NCI-H2227 treated with DMSO at 0.1 percent for 48 hours (cell line): Measurements from ENCODE around the gene SEC22B.
"Not testable (repeated sequence)": the region's sequence is repeated elsewhere in the genome, so short reads cannot be mapped to it uniquely, and the experiment has no call there.

Experiments used
- DNase-seq: peaks from one replicate; lab custom pipeline; 2025; lab: John Stamatoyannopoulos, UW

The SEC22B gene

GRCh38 chr1:120116094-120116493 is 60.2 kb downstream of the SEC22B start:
- not testable (repeated sequence) for DNase-seq

GRCh38 chr1:120113134-120113533 is 63.2 kb downstream of the SEC22B start:
- not testable (repeated sequence) for DNase-seq

GRCh38 chr1:120112212-120112611 is 64.1 kb downstream of the SEC22B start:
- DNase-seq, result not testable (repeated sequence)

DNA sequence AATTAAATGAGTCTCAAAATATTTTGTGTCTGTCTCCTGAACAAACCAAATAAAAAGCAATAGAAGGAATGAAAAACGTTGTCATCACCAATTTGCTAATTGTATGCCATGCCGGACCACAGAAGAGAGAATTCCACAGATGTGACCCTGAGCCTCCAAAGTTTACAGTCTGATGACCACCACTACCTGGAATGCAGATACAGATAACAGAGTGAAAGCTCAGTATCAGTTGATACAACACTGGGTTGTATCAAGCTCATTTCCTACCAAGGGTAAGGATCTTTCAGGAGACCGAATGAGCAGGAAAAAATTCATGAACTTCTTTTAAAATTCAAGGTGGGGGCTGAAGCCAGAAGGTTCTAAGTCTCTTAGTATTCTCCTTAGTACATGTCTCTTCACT is 64.5 kb downstream of the SEC22B start:
- DNase-seq, result not testable (repeated sequence)

- DNase-seq, result not testable (repeated sequence)
Observed at GRCh38 chr1:120111008-120111407, 65.3 kb downstream of the SEC22B start.

- not testable (repeated sequence) for DNase-seq
Observed at GRCh38 chr1:120109656-120110055, 66.7 kb downstream of the SEC22B start.

DNA sequence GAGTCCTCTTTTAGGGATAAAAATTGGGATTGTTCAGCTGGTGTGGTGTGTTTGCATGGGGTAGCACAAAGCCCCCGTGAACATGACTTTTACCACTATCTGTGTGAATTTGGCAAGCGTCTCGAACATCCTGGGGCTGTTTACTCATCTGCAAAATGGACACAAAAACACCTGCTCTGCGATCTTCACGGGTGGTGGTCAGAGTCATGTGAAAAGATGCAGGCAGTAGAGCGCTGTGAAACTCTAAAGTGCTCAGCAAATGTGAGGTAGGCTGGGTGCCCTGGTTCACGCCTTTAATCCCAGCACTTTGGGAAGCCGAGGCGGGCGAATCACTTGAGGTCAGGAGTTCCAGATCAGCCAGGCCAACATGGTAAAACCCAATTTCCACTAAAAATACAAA is 67.1 kb downstream of the SEC22B start:
- DNase-seq, result not testable (repeated sequence)

GRCh38 chr1:120105288-120105687 is 71.0 kb downstream of the SEC22B start:
- not testable (repeated sequence) for DNase-seq

DNA sequence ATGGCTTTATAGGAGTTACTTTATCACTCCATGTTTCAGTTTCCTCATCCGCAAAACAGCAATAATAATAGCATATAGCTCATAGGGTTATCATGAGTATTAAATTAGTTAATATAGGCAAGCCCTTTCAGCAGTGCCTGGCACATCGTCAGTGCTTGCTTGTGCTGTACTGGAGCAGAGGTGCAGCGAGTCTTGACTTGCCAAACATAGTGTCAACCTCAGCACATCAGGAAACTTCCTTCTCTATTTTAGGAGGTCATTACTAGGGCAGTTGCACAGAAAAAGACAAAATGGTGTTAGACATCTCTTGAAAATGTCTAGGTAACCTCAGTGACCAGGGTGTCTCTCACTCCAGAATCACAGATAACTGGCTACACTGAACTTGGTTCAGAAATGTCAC is 72.6 kb downstream of the SEC22B start:
- not testable (repeated sequence) for DNase-seq

GRCh38 chr1:120101593-120101992 is 74.7 kb downstream of the SEC22B start:
- DNase-seq, result not testable (repeated sequence)
